ENCODE results near the gene TGFBR2.

Gene TGFBR2

GRCh38 chr3:30693470-30694120, 87.2 kb downstream of the TGFBR2 start:
- DNase-seq (ENCODE audit: low read depth): no peak

DNA sequence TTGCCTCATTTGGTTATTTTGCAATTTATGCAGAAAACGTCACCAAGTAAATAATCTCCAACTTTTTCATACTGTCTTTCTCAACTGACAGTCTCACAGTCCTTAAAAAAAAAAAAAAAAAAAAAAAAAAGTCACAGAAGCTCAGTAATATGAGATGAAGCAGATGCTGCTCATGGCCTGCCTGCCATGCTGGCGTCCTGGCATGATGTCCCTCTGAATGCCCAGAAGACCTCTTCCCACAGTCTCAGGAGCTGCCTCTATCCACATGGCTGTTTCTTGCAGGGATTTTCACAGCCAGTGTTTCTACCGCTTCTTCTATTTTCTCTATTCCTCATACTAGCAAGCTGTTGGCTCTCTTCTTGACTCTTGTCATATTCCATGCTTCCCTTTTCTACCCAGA, 87.7 kb downstream of the TGFBR2 start:
- no peak for DNase-seq (ENCODE audit: low read depth)

- no peak for DNase-seq (ENCODE audit: low read depth)
Measured at GRCh38 chr3:30694668-30695067, 88.3 kb downstream of the TGFBR2 start.

- DNase-seq (ENCODE audit: low read depth): no peak
Measured at GRCh38 chr3:30695302-30696061, 89.1 kb downstream of the TGFBR2 start.

GRCh38 chr3:30696403-30696819, 90.0 kb downstream of the TGFBR2 start:
- no peak for DNase-seq (ENCODE audit: low read depth)

DNA sequence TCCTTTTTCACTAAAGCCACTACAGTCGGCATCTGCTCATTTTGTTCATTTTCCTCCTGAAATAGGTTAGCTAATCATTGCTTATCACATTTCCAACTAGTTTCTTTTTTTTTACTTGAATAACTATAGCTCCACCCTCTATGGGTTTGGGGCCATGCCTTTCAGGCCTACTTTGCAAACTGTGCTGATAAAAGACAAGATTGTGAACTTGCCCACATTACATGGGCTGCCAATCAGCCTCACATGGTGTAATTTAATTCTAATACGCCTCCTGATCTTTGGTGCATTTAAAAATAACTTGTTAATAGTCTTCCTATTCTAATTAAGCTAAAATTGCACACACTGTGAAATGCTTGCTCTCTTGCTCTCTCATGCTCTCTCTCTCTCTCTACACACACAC, 90.5 kb downstream of the TGFBR2 start:
- no peak for DNase-seq (ENCODE audit: low read depth)

GRCh38 chr3:30698549-30698948, 92.1 kb downstream of the TGFBR2 start:
- no peak for DNase-seq (ENCODE audit: low read depth)

- DNase-seq (ENCODE audit: low read depth): no peak
Measured at GRCh38 chr3:30699927-30700326, 93.5 kb downstream of the TGFBR2 start.

- DNase-seq (ENCODE audit: low read depth): no peak
Measured at GRCh38 chr3:30700702-30701321, 94.4 kb downstream of the TGFBR2 start.

- no peak for DNase-seq (ENCODE audit: low read depth)
Measured at GRCh38 chr3:30702038-30702827, 95.8 kb downstream of the TGFBR2 start.

DNA sequence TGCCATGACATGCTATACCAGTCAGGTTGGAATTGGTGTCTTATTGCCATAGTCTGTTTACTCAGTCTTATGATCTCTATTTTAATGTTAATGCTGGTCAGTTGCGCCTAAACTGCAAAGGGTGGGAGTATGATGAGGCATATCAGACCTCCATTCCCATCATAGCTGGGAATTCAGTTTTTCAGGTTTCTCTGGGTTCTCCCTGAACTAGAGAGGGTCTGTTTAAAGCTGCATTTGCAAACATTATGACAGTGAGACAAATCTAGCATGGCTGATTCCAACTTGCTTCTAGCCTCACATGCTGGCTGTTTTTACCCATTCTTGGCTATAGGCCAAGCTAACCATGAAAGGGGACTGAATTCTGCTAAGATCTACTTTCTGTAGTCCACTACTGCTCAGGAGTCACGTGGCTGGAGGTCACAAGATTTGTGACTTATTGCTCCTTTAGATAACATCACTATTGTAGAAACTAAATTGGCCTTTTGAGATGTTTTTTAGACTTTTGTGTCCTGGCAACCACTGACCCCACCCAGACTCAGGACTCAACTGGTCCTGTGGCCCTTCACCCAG, 96.5 kb downstream of the TGFBR2 start:
- DNase-seq (ENCODE audit: low read depth): no peak

GRCh38 chr3:30704931-30705890, 98.8 kb downstream of the TGFBR2 start:
- no peak for DNase-seq (ENCODE audit: low read depth)

DNA sequence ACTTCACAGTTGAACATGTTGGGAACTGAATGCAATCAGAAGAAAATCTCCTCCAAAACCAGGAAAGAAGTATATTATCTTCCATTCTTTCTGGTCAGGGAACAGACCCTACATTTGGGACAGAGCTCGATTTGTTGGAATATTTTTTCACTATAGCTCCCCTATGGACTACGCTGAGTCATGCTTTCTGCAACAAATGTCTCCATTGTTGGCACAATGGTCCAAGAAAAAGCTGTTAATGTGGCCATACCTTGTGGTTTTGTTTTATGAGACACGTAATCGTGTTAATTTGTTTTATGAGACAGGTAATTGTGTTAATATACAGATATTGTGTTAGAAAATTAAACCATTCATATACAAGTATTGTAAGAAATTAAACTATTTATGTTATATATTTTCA, 101.4 kb downstream of the TGFBR2 start:
- DNase-seq (ENCODE audit: low read depth): no peak

- DNase-seq (ENCODE audit: low read depth): no peak
Measured at GRCh38 chr3:30708472-30708871, 102.1 kb downstream of the TGFBR2 start.

GRCh38 chr3:30710017-30710416, 103.6 kb downstream of the TGFBR2 start:
- no peak for DNase-seq (ENCODE audit: low read depth)

DNA sequence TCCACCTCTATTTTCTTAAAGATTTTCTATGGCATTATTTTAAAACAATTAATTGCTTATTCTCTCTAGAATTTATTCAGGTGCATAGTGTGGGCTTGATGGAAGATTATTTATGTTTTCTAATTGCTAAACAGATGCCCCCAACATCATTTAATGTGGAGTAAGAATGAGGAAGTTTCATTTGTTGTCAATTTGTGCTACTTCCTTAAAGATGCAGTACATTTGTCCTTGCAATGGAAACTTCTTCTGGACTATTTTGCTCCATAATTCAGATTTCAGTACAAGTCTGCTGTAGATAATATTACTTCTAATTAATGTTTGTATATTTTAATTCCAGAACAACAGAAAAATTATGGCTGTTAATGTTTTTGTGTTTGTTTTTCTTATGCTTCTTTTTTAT, 104.8 kb downstream of the TGFBR2 start:
- DNase-seq (ENCODE audit: low read depth): no peak

DNA sequence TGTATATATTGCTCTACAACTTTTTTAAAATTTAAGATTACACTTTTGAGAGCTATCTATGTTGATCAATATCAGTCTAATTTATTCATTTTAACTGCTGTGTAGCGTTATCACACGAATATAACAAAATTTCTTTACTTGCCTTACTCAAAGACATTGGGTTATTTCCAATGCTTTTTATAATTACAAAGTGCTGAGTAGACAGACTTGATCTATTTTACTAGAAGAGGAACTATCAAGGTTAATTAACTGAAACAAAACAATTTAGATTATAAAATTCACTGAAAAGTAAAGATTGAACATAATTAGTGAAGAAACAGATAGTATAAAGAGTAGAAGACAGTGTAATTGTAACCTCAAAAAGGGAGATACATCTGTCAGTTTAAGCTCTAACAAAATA, 105.5 kb downstream of the TGFBR2 start:
- DNase-seq (ENCODE audit: low read depth): no peak

- no peak for DNase-seq (ENCODE audit: low read depth)
Measured at GRCh38 chr3:30712991-30713390, 106.6 kb downstream of the TGFBR2 start.

- no peak for DNase-seq (ENCODE audit: low read depth)
Measured at GRCh38 chr3:30713885-30714503, 107.6 kb downstream of the TGFBR2 start.

DNA sequence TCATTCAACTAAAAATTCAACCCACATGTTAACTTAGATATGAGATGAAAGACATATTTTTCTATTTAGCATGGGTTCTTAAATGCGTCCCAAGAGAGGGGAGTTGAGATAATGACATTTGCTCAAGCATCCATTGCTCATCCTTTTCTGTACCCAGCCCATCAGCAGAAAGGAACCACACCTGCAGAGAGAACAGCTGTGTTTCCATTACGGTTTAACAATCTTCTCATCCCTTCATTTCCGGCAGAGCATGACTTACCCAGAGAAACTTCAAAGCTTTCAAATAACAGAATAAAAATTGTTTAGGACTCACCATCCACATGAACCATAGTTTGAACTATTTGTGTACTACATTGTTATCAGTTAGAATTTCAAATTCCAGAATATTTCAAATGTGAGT, 113.1 kb downstream of the TGFBR2 start:
- DNase-seq (ENCODE audit: low read depth): no peak

Data from stimulated activated CD8-positive, alpha-beta memory T cell treated with anti-CD3 and anti-CD28 coated beads, Interleukin-7, amount 100 ng/mL, for 24 hours (primary cell).